Measurements from ENCODE around the gene BLID. TPM values are rescaled to one million over a fixed set of nuclear protein-coding genes. Genes with fewer than 3 reads are reported as not detected.
A peak's percentile ranks its signal among the peaks of the same experiment; 100 is the strongest.

The BLID gene
- total and polyA plus RNA-seq, 2 of the 4 experiments (the other 2 are of a cell fraction) = 0.24 to 30.8 TPM

- Histone ChIP-seq H3K4me1 (ENCODE audit: control insufficient read depth, insufficient read depth, low read length) (peaks cover 11% of the 10 kb centered on the region), H3K56ac (ENCODE audit: extremely low read depth, insufficient read depth, low read length) (peak overlapping the region; percentile 95), H2BK20ac (ENCODE audit: low read depth, low read length) (peak overlapping the region; percentile 69), H3K9me1 (ENCODE audit: insufficient read depth, low read length) (peaks cover 2% of the 10 kb centered on the region; the same call in 1 of the 2 replicates), H3K27me3 (ENCODE audit: control insufficient read depth, insufficient read depth, low read length) (no peaks in the 10 kb centered on the region), H3K23ac (ENCODE audit: low read depth, low read length) (peak overlapping the region; percentile 92), H3K79me1 (ENCODE audit: low read depth in 1 of 2, low read length in 2 of 2) (peaks cover 0 to 24% of the 10 kb centered on the region in 2 experiments; a peak in 2 of 4 replicates), H3K9ac (ENCODE audit: low read depth, low read length) (peak overlapping the region; percentile 100), H4K20me1 (ENCODE audit: insufficient read depth, low read length) (peaks cover 41% of the 10 kb centered on the region), H2AFZ (replicated peaks; ENCODE audit: low read length, poor library complexity) (no peak overlapping the region), H3K36me3 (ENCODE audit: control insufficient read depth, insufficient read depth, low read length) (peaks cover 30% of the 10 kb centered on the region), H3K4me2 (ENCODE audit: low read depth, low read length) (peak overlapping the region; percentile 70), H3K9me3 (ENCODE audit: control insufficient read depth, insufficient read depth, low read length) (no peaks in the 10 kb centered on the region), H4K91ac (ENCODE audit: insufficient read depth, low read depth, low read length) (peak overlapping the region; percentile 94), H2BK120ac (ENCODE audit: low read depth, low read length) (peak overlapping the region; percentile 88), H3K14ac (replicated peaks; ENCODE audit: low read depth, low read length) (peak overlapping the region; percentile 95), H3K4ac (ENCODE audit: low read depth, low read length) (peak overlapping the region; percentile 95), H2AK9ac (replicated peaks; ENCODE audit: low read depth, low read length, poor library complexity) (peak overlapping the region; percentile 79), H2BK5ac (ENCODE audit: low read depth, low read length, poor library complexity, severe bottlenecking) (peak overlapping the region; percentile 97), H4K8ac (ENCODE audit: low read depth in 2 of 2, low read length in 2 of 2) (peak overlapping the region; percentile 78 to 83), H4K5ac (ENCODE audit: low read depth, low read length) (peak overlapping the region; percentile 96), H2AK5ac (ENCODE audit: low read depth, low read length) (peak overlapping the region; percentile 74), H2BK15ac (ENCODE audit: low read depth, low read length) (peak overlapping the region; percentile 8; the same call in 2 of the 3 replicates), H3K27ac (ENCODE audit: insufficient read depth, low read length) (peak overlapping the region; percentile 95), H3K18ac (ENCODE audit: low read depth, low read length) (peak overlapping the region; percentile 87), H3K4me3 (ENCODE audit: insufficient read depth, low read depth, low read length) (peak overlapping the region; percentile 91)
- WGBS, 2 experiments (ENCODE audit: extremely low coverage in 2 of 2, insufficient read length in 1 of 2) = no CpG with 5 or more reads among the region's 11 CpGs
- no TSS peak for BruUV-seq (replicated peaks)
- dilution Hi-C loops (cut with HindIII; ENCODE audit: low sequenced_read_pairs, unreplicated experiment) (no loop called here), intact Hi-C loops (cut with micrococcal nuclease) (loop anchor here (1.0 to 5.0 kb wide), 5 partner anchors 102 to 783 kb away; no protein-coding TSS in a partner anchor), in situ Hi-C loops (cut with MboI; ENCODE audit: low sequenced_read_pairs) (loop anchor here (5.0 to 25.0 kb wide), 4 partner anchors 104 to 638 kb away; partner anchors contain the start of genes SORL1 and SORL1-AS1)
- ATAC-seq (ENCODE audit: low read depth) = peak; percentile 6
- peak; percentile 68 for DNase-seq
- TF ChIP-seq NFE2L2 (IDR thresholded peaks at IDR 0.05; ENCODE audit: low read depth, low read length) (no peak), CTCF (conservative IDR thresholded peaks at IDR 0.05; ENCODE audit: low read depth, low read length) (no peak), MAFK (IDR thresholded peaks at IDR 0.05; ENCODE audit: low read depth, low read length) (no peak), POLR2A (IDR thresholded peaks at IDR 0.05; ENCODE audit: low read depth, low read length) (0 out of 2 replicates have a peak, but pooled peaks have one; percentile 32), FOS (IDR thresholded peaks at IDR 0.05; ENCODE audit: low read depth, low read length) (no peak), MAZ (IDR thresholded peaks at IDR 0.05; ENCODE audit: borderline replicate concordance, low read depth, low read length) (no peak), RAD21 (IDR thresholded peaks at IDR 0.05; ENCODE audit: low read length) (no peak; the same call in 1 of the 2 replicates), CHD1 (IDR thresholded peaks at IDR 0.05; ENCODE audit: low read depth, low read length) (no peak)
- ChIA-PET CTCF (no interaction called here), POLR2A (ENCODE audit: unreplicated experiment) (interaction anchor here (0.5 to 2.0 kb wide), 12 partner anchors 8 to 446 kb away, joined by 3 to 10 read pairs (median 4); no protein-coding TSS in a partner anchor)
Observed at GRCh38 chr11:122100756-122101080, 15.3 kb downstream of the BLID start.
